CD4-positive, alpha-beta T cell treated with Interleukin-21 for 1 hour (primary cell): ENCODE data around the gene ATP6V1G2.
"Not testable (repeated sequence)": the region's sequence is repeated elsewhere in the genome, so short reads cannot be mapped to it uniquely, and the experiment has no call there.

Experiments
- DNase-seq: peaks from one replicate; pipeline ENCODE4 v3.0.0-alpha.2; 2020

The ATP6V1G2 gene

GRCh38 chr6:31525932-31526591 lies 20.3 kb downstream of the ATP6V1G2 start:
- no peak for DNase-seq

- no peak for DNase-seq
These were observed 20.9 kb downstream of the ATP6V1G2 start for GRCh38 chr6:31525553-31525931.

- no peak for DNase-seq
These were observed 24.6 kb downstream of the ATP6V1G2 start for GRCh38 chr6:31521835-31522234.

GRCh38 chr6:31513456-31514165 lies 32.8 kb downstream of the ATP6V1G2 start:
- DNase-seq: no peak

- no peak for DNase-seq
These were observed 36.4 kb downstream of the ATP6V1G2 start for GRCh38 chr6:31510007-31510406.

GRCh38 chr6:31509036-31509435 lies 37.4 kb downstream of the ATP6V1G2 start:
- DNase-seq: not testable (repeated sequence)

GRCh38 chr6:31502586-31502985 lies 43.8 kb downstream of the ATP6V1G2 start:
- DNase-seq: no peak

- DNase-seq: not testable (repeated sequence)
These were observed 46.8 kb downstream of the ATP6V1G2 start for GRCh38 chr6:31499648-31500047.

- no peak for DNase-seq
These were observed 47.7 kb downstream of the ATP6V1G2 start for GRCh38 chr6:31498748-31499147.

GRCh38 chr6:31497531-31498476 lies 48.6 kb downstream of the ATP6V1G2 start, which contains the start of gene MICB:
Gene MICB, plus strand, starts transcription at chr6:31498145. Its CDS starts 49 bp downstream, at chr6:31498194.
- DNase-seq: peak; percentile 89

GRCh38 chr6:31496826-31497225 lies 49.6 kb downstream of the ATP6V1G2 start:
- DNase-seq: peak; percentile 32

GRCh38 chr6:31495580-31495979 lies 50.8 kb downstream of the ATP6V1G2 start:
- no peak for DNase-seq
